ENCODE measurements around the gene RPL10. TPM values are rescaled to one million over a fixed set of nuclear protein-coding genes. Genes with fewer than 3 reads are reported as not detected.

Gene RPL10
- total RNA-seq, 1 experiment from 2014 or later: 2,883 TPM

GRCh38 chrX:154439841-154440240 lies 41.7 kb downstream of the RPL10 start:
- DNase-seq (ENCODE audit: low spot score): no peak
- in situ Hi-C loops (cut with HindIII; ENCODE audit: low sequenced_read_pairs): no loop called here

- in situ Hi-C loops (cut with HindIII; ENCODE audit: low sequenced_read_pairs): no loop called here
- DNase-seq (ENCODE audit: low spot score): no peak
These were observed 42.6 kb downstream of the RPL10 start for GRCh38 chrX:154440623-154441357.

GRCh38 chrX:154441564-154441963 lies 43.4 kb downstream of the RPL10 start:
- DNase-seq (ENCODE audit: low spot score): no peak
- in situ Hi-C loops (cut with HindIII; ENCODE audit: low sequenced_read_pairs): no loop called here

- no peak for DNase-seq (ENCODE audit: low spot score)
- in situ Hi-C loops (cut with HindIII; ENCODE audit: low sequenced_read_pairs): no loop called here
These were observed 44.0 kb downstream of the RPL10 start for GRCh38 chrX:154441984-154442707.

GRCh38 chrX:154443479-154443910 lies 45.3 kb downstream of the RPL10 start:
- in situ Hi-C loops (cut with HindIII; ENCODE audit: low sequenced_read_pairs): no loop called here
- DNase-seq (ENCODE audit: low spot score): no peak

GRCh38 chrX:154443992-154444754 lies 46.0 kb downstream of the RPL10 start, which contains the start of gene FAM50A:
Gene FAM50A, plus strand, starts transcription at chrX:154444141. Its CDS starts 95 bp downstream, at chrX:154444236.
- in situ Hi-C loops (cut with HindIII; ENCODE audit: low sequenced_read_pairs): no loop called here
- DNase-seq (ENCODE audit: low spot score): peak; percentile 65

GRCh38 chrX:154444755-154445246 lies 46.6 kb downstream of the RPL10 start:
- in situ Hi-C loops (cut with HindIII; ENCODE audit: low sequenced_read_pairs): no loop called here

GRCh38 chrX:154445776-154446175 lies 47.6 kb downstream of the RPL10 start:
- in situ Hi-C loops (cut with HindIII; ENCODE audit: low sequenced_read_pairs): no loop called here
- no peak for DNase-seq (ENCODE audit: low spot score)

More at GRCh38 chrX:154444755-154445246, 46.6 kb downstream of the RPL10 start:
- no peak for DNase-seq (ENCODE audit: low spot score)

- in situ Hi-C loops (cut with HindIII; ENCODE audit: low sequenced_read_pairs): no loop called here
- no peak for DNase-seq (ENCODE audit: low spot score)
These were observed 48.3 kb downstream of the RPL10 start for GRCh38 chrX:154446430-154446829.

GRCh38 chrX:154448484-154448883 lies 50.3 kb downstream of the RPL10 start:
- DNase-seq (ENCODE audit: low spot score): no peak
- in situ Hi-C loops (cut with HindIII; ENCODE audit: low sequenced_read_pairs): no loop called here

GRCh38 chrX:154449618-154450017 lies 51.4 kb downstream of the RPL10 start:
- no peak for DNase-seq (ENCODE audit: low spot score)
- in situ Hi-C loops (cut with HindIII; ENCODE audit: low sequenced_read_pairs): no loop called here

GRCh38 chrX:154450312-154450711 lies 52.1 kb downstream of the RPL10 start:
- DNase-seq (ENCODE audit: low spot score): no peak
- in situ Hi-C loops (cut with HindIII; ENCODE audit: low sequenced_read_pairs): no loop called here

Other genes starting within 250 kb of the RPL10 start
- gene OPN1MW, start 215.8 kb upstream of the RPL10 start, total RNA-seq (2014; rRNA removed; shearing (Covaris generic)): not detected in 2 replicates
- not detected in 2 replicates for gene OPN1MW2, start 178.6 kb upstream of the RPL10 start, total RNA-seq (2014; rRNA removed; shearing (Covaris generic))
- not detected in 2 replicates for gene OPN1MW3, start 140.8 kb upstream of the RPL10 start, total RNA-seq (2014; rRNA removed; shearing (Covaris generic))
- not detected in 2 replicates for gene TEX28, start 103.3 kb upstream of the RPL10 start, total RNA-seq (2014; rRNA removed; shearing (Covaris generic))
- not detected in 2 replicates for gene TKTL1, start 102.6 kb upstream of the RPL10 start, total RNA-seq (2014; rRNA removed; shearing (Covaris generic))
- 811 and 832 TPM in 2 replicates for gene FLNA, start 23.7 kb upstream of the RPL10 start, total RNA-seq (2014; rRNA removed; shearing (Covaris generic))
- gene EMD, start 19.1 kb upstream of the RPL10 start, total RNA-seq (2014; rRNA removed; shearing (Covaris generic)): 49.8 and 72.5 TPM in 2 replicates
- gene DNASE1L1, start 10.9 kb downstream of the RPL10 start, total RNA-seq (2014; rRNA removed; shearing (Covaris generic)): 20.5 and 41.3 TPM in 2 replicates
- 16.9 and 39.4 TPM in 2 replicates for gene TAFAZZIN, start 13.2 kb downstream of the RPL10 start, total RNA-seq (2014; rRNA removed; shearing (Covaris generic))
- gene ATP6AP1, start 30.3 kb downstream of the RPL10 start, total RNA-seq (2014; rRNA removed; shearing (Covaris generic)): 48.9 and 60.6 TPM in 2 replicates
- 51.4 and 57.6 TPM in 2 replicates for gene GDI1, start 38.8 kb downstream of the RPL10 start, total RNA-seq (2014; rRNA removed; shearing (Covaris generic))
- gene FAM50A, start 45.8 kb downstream of the RPL10 start, total RNA-seq (2014; rRNA removed; shearing (Covaris generic)): 56.1 and 63.4 TPM in 2 replicates
- gene PLXNA3, start 59.9 kb downstream of the RPL10 start, total RNA-seq (2014; rRNA removed; shearing (Covaris generic)): 3.6 and 6.0 TPM in 2 replicates
- gene LAGE3, start 80.9 kb downstream of the RPL10 start, total RNA-seq (2014; rRNA removed; shearing (Covaris generic)): 72.0 and 79.9 TPM in 2 replicates
- gene UBL4A, start 88.2 kb downstream of the RPL10 start, total RNA-seq (2014; rRNA removed; shearing (Covaris generic)): 48.2 and 58.1 TPM in 2 replicates
- 12.6 and 24.0 TPM in 2 replicates for gene SLC10A3, start 92.3 kb downstream of the RPL10 start, total RNA-seq (2014; rRNA removed; shearing (Covaris generic))
- 47.5 and 47.8 TPM in 2 replicates for gene FAM3A, start 117.9 kb downstream of the RPL10 start, total RNA-seq (2014; rRNA removed; shearing (Covaris generic))
- 32.0 and 32.9 TPM in 2 replicates for gene G6PD, start 148.5 kb downstream of the RPL10 start, total RNA-seq (2014; rRNA removed; shearing (Covaris generic))
- 12.0 and 13.2 TPM in 2 replicates for gene IKBKG, start 149.2 kb downstream of the RPL10 start, total RNA-seq (2014; rRNA removed; shearing (Covaris generic))
- gene CTAG1A, start 186.8 kb downstream of the RPL10 start, total RNA-seq (2014; rRNA removed; shearing (Covaris generic)): not detected in 2 replicates
- gene CTAG1B, start 220.9 kb downstream of the RPL10 start, total RNA-seq (2014; rRNA removed; shearing (Covaris generic)): not detected in 2 replicates